HG03139 (cell line): ENCODE measurements around the gene ENOX1.

Source experiments
- ATAC-seq: cut with Tn5 transposase; IDR thresholded peaks from one replicate; pipeline ENCODE4 v1.9.1; 2021; ENCODE audit not compliant: unreplicated experiment

ENOX1 gene

DNA sequence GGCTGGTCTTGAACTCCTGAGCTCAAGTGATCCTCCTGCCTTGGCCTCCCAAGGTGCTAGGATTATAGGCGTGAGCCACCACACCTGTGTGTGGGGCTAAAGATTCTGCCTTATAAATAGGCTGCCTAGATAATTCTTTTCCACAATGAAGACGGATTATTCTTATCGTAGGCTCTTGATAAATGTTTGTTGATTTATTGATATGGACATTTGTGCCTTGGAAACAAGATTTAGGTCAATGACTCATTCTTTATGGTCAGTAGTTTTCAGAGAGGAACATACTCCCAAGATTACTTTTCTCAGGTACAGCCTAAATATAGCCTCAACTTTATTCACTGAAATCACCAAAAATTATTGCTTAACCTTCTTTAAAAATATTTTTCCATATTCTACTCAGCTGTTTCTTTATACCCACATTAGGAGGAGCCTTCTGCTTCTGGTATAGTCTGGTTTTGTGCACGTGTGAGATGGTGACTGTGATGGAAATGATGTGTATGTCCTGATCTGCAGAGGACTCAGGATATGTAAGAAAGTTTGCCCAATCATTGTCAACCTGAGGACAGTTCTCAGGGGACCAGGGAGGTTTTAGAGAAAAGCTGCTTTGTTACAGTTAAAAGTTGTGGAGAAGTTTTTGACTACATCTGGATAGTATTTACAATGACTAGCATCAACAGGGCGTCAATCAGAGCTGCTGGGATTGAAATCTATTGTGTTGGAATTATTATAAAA is 554.5 kb downstream of the ENOX1 start:
- no peak for ATAC-seq

GRCh38 chr13:43230989-43231388 is 555.8 kb downstream of the ENOX1 start:
- ATAC-seq = no peak

- no peak for ATAC-seq
Observed at GRCh38 chr13:43229506-43229905, 557.3 kb downstream of the ENOX1 start.

- ATAC-seq = no peak
Observed at GRCh38 chr13:43227721-43228120, 559.1 kb downstream of the ENOX1 start.

- ATAC-seq = no peak
Observed at GRCh38 chr13:43223216-43223615, 563.6 kb downstream of the ENOX1 start.

DNA sequence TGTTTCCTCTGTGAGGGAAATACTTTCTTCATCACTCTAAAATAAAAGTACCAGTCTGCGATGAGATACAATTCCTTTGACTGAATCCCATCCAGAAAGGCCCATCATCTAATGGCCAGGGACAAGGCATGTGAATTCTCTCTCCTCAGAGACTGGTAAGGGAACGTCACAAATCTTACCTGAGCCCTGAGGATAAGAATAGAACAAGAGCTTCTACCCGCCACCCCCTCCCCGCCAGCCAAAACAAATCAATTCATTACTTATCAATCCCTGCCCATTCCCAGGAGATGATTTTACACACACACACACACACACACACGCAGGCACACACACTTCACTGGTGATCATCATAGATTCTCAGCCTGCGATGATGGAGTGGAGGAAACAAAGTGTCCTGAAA is 564.7 kb downstream of the ENOX1 start:
- ATAC-seq = no peak

- ATAC-seq = no peak
Observed at GRCh38 chr13:43221611-43222010, 565.2 kb downstream of the ENOX1 start.

- ATAC-seq = no peak
Observed at GRCh38 chr13:43220873-43221595, 565.7 kb downstream of the ENOX1 start.

- no peak for ATAC-seq
Observed at GRCh38 chr13:43214124-43214523, 572.6 kb downstream of the ENOX1 start.

- ATAC-seq = no peak
Observed at GRCh38 chr13:43206838-43207237, 579.9 kb downstream of the ENOX1 start.

- ATAC-seq = no peak
Observed at GRCh38 chr13:43205416-43205815, 581.4 kb downstream of the ENOX1 start.

- ATAC-seq = no peak
Observed at GRCh38 chr13:43204591-43204990, 582.2 kb downstream of the ENOX1 start.

- ATAC-seq = no peak
Observed at GRCh38 chr13:43203781-43204180, 583.0 kb downstream of the ENOX1 start.

DNA sequence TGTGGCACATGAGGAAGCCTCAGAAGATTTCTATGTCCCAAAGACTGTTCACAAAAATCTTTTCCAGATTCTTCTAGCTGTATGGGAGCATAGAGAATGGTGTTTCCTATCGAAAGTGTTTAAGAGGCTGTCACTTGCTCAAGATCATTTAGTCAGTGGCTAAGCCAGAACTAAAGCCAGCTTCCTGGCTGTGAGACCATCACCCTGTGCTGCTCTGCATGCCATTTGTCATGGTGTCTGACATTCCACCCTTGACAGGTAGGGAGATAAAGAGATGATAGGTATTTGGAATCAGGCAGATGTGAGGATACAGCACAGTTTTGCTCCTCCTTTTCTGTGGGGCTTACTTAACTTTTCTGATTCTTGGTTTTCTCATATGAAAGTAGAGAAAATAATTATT is 586.0 kb downstream of the ENOX1 start:
- ATAC-seq = no peak

DNA sequence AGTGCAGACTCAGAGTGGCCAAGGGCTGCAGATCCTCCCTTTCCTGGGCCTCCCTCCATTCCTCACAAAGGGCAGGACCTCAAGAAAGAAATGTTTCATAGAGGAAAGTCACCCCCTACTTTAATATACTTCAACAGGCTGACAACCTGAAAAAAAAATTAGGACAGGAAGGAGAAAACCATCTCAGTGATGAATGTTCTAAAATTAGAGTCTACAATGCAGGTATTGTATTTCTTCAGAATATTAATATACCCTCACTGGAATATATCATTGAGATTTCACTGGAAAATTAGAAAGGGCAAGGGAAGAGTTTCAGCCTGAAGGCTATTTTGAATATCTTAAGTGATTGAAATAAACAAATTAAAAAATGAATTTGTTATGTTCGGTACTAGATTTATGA is 586.5 kb downstream of the ENOX1 start:
- no peak for ATAC-seq

DNA sequence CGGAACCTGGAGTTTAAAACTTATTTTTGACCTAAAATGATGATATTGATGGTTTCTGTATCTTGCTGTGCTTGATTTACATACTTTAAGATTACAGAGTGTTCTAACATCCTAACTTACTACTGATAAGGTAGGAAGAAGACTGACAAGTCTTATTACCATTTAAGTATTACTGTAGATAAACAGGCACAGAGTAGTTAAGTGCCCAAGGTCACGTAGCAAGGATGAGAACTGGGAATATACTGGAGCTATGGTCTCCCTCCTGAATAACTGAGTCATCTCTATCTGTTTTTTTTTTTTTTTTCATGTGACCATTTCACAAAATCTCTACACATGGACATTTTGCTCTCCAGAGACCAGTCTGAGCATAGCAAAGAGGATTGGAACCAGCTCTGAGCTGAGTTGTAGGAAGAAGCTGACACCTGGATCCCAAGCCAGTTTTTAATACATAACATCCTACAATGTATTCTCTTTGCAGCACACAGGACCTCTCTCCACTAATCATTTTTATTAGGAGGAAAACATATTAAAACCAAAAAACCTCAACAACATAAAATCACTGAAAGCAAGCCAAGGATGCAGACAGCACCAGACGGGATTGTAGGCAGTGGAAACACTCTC is 589.9 kb downstream of the ENOX1 start:
- ATAC-seq = no peak

DNA sequence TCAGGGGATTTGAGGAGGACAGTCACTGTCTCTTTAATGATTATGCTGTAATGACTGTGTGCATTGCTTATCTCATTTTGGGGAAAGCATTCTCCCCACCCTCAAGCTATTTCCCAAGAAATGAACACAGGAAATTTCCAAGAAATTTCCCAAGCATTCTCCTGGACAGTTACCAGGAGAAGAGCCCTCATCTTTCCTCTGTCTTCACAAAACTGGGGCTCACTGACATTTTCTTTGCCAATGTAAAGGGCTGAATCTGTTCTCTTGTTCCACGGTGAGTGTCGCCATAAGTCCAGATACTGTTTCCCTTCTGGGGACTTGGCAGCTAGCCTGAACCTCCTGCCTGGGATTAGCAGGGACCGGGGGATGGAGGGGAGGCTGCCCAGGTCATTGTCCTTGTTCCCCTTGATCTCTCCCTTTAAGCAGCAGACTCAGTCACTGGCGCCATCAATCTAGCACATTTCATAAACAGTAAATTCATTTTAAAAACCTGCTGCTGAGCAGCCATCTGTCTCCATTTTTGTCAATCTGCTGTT is 590.6 kb downstream of the ENOX1 start:
- no peak for ATAC-seq

- no peak for ATAC-seq
Observed at GRCh38 chr13:43195551-43195950, 591.2 kb downstream of the ENOX1 start.

DNA sequence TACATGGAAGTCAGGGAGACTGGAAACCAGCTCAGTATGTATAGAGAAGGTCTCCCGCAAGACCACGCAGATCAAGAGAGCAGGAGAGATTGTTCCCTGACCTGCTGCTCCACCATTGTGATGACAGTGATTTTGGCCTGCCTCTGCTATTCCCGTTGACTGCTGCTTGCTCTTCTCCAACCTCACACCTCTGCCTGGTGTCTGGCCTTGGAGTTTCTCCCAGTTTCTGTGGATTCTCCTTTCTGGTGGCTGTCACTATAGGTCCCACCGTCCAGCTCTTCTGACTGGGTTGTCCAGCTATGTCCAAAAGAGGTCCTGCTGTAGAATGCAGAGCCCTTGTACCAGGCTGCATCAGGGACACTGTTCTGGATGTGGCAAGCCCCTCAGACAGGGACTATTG is 591.7 kb downstream of the ENOX1 start:
- no peak for ATAC-seq

DNA sequence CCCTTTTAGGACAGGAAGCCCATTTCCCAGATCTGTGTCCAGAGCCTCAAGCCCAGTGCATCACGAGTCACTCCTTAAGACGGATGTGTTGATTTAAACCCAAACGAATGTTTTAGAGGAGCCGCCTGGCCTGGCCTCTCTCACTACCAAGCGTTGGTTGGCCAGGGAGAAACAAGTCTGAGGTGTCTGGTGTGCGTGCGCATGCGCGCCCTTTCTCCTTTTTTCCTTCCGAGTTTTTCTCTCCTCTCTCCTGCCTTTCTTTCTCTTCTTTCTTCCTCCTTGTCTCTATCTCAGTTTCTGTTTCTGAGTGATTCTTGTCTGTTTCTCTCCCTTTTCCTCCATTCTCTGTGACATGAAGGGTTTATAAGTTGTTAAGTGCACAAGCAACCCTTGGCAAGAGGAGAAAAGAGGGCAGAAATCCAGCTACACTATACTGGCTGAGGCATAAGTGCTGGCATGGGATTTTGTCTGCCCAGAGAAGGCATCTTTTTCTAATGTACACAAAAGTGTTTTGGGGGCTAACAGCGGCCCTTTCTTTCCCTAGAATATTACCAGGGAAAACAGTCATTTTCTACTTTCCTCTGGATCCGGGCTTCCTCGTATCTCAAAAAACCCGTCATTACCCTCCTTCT is 592.9 kb downstream of the ENOX1 start:
- no peak for ATAC-seq

GRCh38 chr13:43191546-43191945 is 595.2 kb downstream of the ENOX1 start:
- no peak for ATAC-seq
